HCT116 (cell line): ENCODE measurements around the gene OR52B4.

Source experiments
- CTCF ChIP-seq, 3 experiments: fragments of 200-600 bp in 1 of 3; sonication (generic) in 1 of 3; IDR thresholded peaks in 2 of 3; conservative IDR thresholded peaks in 1 of 3; 2 replicates each; pipeline ENCODE4 v1.5.1; 2012 to 2017; ENCODE audit warnings: low read depth in 2 of 3, low read length in 2 of 3, antibody characterized with exemption in 1 of 3, borderline replicate concordance in 1 of 3, control low read depth in 1 of 3, mild to moderate bottlenecking in 1 of 3, mixed read lengths in 1 of 3, mixed run types in 1 of 3, moderate library complexity in 1 of 3; ENCODE audit not compliant: insufficient read depth in 1 of 3
- POLR2A ChIP-seq: IDR thresholded peaks from 2 replicates; pipeline ENCODE4 v1.7.0; 2011; ENCODE audit warnings: borderline replicate concordance; ENCODE audit not compliant: insufficient read depth, insufficient read length; ENCODE audit errors: extremely low read depth
- POLR2AphosphoS5 ChIP-seq: IDR thresholded peaks from 2 replicates; pipeline ENCODE4 v1.6.1; 2011; ENCODE audit warnings: mild to moderate bottlenecking, low read depth, low read length, moderate library complexity
- ZBTB33 ChIP-seq: IDR thresholded peaks from 2 replicates; pipeline ENCODE4 v1.6.1; 2011; ENCODE audit warnings: mild to moderate bottlenecking, low read length, moderate library complexity; ENCODE audit not compliant: insufficient replicate concordance; ENCODE audit errors: extremely low read depth

GRCh38 chr11:4416816-4417215 is 48.6 kb upstream of the OR52B4 start:
- TF ChIP-seq ZBTB33 (no peak), POLR2A (no peak), POLR2AphosphoS5 (no peak), CTCF (IDR thresholded peaks at IDR 0.05 in 2 of 3, conservative IDR thresholded peaks at IDR 0.05 in 1 of 3; ENCODE audit: borderline replicate concordance in 1 of 3, insufficient read depth in 1 of 3, low read depth in 2 of 3, low read length in 2 of 3) (no peak)
